OCI-LY3 (cell line): ENCODE results near the gene NEK11.

Experiments
- CTCF ChIP-seq: fragments of 200-600, 300-600 bp; sonication (generic); IDR thresholded peaks from 2 replicates; pipeline ENCODE4 v1.5.1; 2014; ENCODE audit warnings: antibody characterized with exemption, low read length, low read depth
- EZH2phosphoT487 ChIP-seq: fragments of 200-600 bp; shearing (Covaris generic); IDR thresholded peaks from 2 replicates; pipeline ENCODE4 v1.6.1; 2018; ENCODE audit warnings: antibody characterized with exemption, mixed run types, low read depth

GRCh38 chr3:131038326-131038725 is 11.6 kb downstream of the NEK11 start:
- TF ChIP-seq CTCF (no peak), EZH2phosphoT487 (no peak)
